ENCODE results near the gene IMMP2L. TPM values are rescaled to one million over a fixed set of nuclear protein-coding genes. Genes with fewer than 3 reads are reported as not detected.

The IMMP2L gene
- total and polyA plus RNA-seq, 2 of the 13 experiments (the other 11 are each of a cell fraction or from before 2014, with no cell fraction given), result 7.8 to 16.9 TPM

GRCh38 chr7:111147708-111148533 lies 414.4 kb downstream of the IMMP2L start:
- intact Hi-C loops (cut with micrococcal nuclease; ENCODE audit: unreplicated experiment) (no loop called here), in situ Hi-C loops (cut with HindIII; ENCODE audit: extremely low pct_ligation_motif_present, low pct_unique_long_range_greater_than_20kb) (no loop called here)
- Histone ChIP-seq H3K4me3 (replicated peaks in 1 of 3; ENCODE audit: insufficient read depth in 1 of 3, low read depth in 2 of 3, low read length in 3 of 3) (no peak overlapping the region), H3K9ac (ENCODE audit: insufficient read depth, low read depth, low read length) (no peak overlapping the region), H3K4me2 (ENCODE audit: low read depth, low read length) (no peak overlapping the region), H3K36me3 (replicated peaks in 1 of 2; ENCODE audit: control insufficient read depth in 1 of 2, insufficient read depth in 2 of 2, low read length in 2 of 2) (no peaks in the 10 kb centered on the region), H4K20me1 (ENCODE audit: insufficient read depth, low read length) (no peaks in the 10 kb centered on the region), H3K79me2 (ENCODE audit: insufficient read depth, low read length) (no peaks in the 10 kb centered on the region), H3K4me1 (ENCODE audit: insufficient read depth, low read length) (no peaks in the 10 kb centered on the region), H3K9me3 (ENCODE audit: low read length) (no peaks in the 10 kb centered on the region), H3K27me3 (ENCODE audit: control insufficient read depth in 1 of 2, insufficient read depth in 2 of 2, low read length in 2 of 2) (no peaks in the 10 kb centered on the region), H3K27ac (ENCODE audit: extremely low read length, insufficient read depth, low read length) (no peak overlapping the region), H2AFZ (ENCODE audit: low read length) (no peak overlapping the region)
- DNase-seq (ENCODE audit: low spot score) (no peak), FAIRE-seq (no peak), ATAC-seq (no peak)
- 83% methylated on average over 6 of the region's 6 CpGs for WGBS (ENCODE audit: low lambda C conversion rate)
- no TSS peak for BruUV-seq (replicated peaks)
- ChIA-PET CTCF (ENCODE audit: low intra/inter-chr PET ratio, low total read pairs) (no interaction called here), POLR2A (no interaction called here)
- TF ChIP-seq ZKSCAN5 (CRISPR knock-in tag; IDR thresholded peaks at IDR 0.05) (no peak), ZNF776 (CRISPR knock-in tag; IDR thresholded peaks at IDR 0.05) (no peak), CBX1 (IDR thresholded peaks at IDR 0.05; ENCODE audit: low read depth) (no peak), CHD4 (IDR thresholded peaks at IDR 0.05; ENCODE audit: borderline replicate concordance, low read length) (no peak), NFYB (CRISPR knock-in tag; IDR thresholded peaks at IDR 0.05) (no peak), TAF15 (IDR thresholded peaks at IDR 0.05; ENCODE audit: low read depth, low read length, poor library complexity, severe bottlenecking) (no peak), HIC2 (CRISPR knock-in tag; IDR thresholded peaks at IDR 0.05; ENCODE audit: low read depth) (no peak), AHR (CRISPR knock-in tag; IDR thresholded peaks at IDR 0.05) (no peak), HOMEZ (CRISPR knock-in tag; IDR thresholded peaks at IDR 0.05; ENCODE audit: low read depth) (no peak), MAZ (IDR thresholded peaks at IDR 0.05; ENCODE audit: borderline replicate concordance, low read depth, low read length) (no peak), MAZ (CRISPR knock-in tag; IDR thresholded peaks at IDR 0.05; ENCODE audit: low read depth) (no peak)
- TF ChIP-seq, protein P1, sequence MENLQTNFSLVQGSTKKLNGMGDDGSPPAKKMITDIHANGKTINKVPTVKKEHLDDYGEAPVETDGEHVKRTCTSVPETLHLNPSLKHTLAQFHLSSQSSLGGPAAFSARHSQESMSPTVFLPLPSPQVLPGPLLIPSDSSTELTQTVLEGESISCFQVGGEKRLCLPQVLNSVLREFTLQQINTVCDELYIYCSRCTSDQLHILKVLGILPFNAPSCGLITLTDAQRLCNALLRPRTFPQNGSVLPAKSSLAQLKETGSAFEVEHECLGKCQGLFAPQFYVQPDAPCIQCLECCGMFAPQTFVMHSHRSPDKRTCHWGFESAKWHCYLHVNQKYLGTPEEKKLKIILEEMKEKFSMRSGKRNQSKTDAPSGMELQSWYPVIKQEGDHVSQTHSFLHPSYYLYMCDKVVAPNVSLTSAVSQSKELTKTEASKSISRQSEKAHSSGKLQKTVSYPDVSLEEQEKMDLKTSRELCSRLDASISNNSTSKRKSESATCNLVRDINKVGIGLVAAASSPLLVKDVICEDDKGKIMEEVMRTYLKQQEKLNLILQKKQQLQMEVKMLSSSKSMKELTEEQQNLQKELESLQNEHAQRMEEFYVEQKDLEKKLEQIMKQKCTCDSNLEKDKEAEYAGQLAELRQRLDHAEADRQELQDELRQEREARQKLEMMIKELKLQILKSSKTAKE (CRISPR knock-in tag; IDR thresholded peaks at IDR 0.05; ENCODE audit: borderline replicate concordance), result no peak

All from HepG2 (cell line).